Astrocyte (in vitro differentiated cells and primary cell): Measurements from ENCODE around the gene RHO. TPM values are rescaled to one million over a fixed set of nuclear protein-coding genes. Genes with fewer than 3 reads are reported as not detected.
"Not testable (repeated sequence)": the region's sequence is repeated elsewhere in the genome, so short reads cannot be mapped to it uniquely, and the experiment has no call there.

Source experiments
- DNase-seq: peaks from one replicate; pipeline ENCODE4 v3.0.0-alpha.2; 2010; ENCODE audit warnings: low read depth
- FAIRE-seq: peaks from 2 replicates; lab custom pipeline; 2011; peaks lifted over from hg19 to GRCh38; lab: Jason Lieb, UNC
- H2AFZ ChIP-seq: 2 replicates; pipeline ENCODE4 v1.6.0; 2012; ENCODE audit warnings: low read depth, low read length, inconsistent platforms
- H3K27ac ChIP-seq: 2 replicates; pipeline ENCODE4 v1.5.1; 2011; ENCODE audit warnings: low read depth, low read length, inconsistent platforms
- H3K27me3 ChIP-seq: 2 replicates; pipeline ENCODE4 v1.6.0; 2011; ENCODE audit warnings: low read length, inconsistent platforms; ENCODE audit not compliant: insufficient read depth
- H3K36me3 ChIP-seq: 2 replicates; pipeline ENCODE4 v1.5.1; 2011; ENCODE audit warnings: low read length, inconsistent platforms; ENCODE audit not compliant: insufficient read depth
- H3K4me1 ChIP-seq: 2 replicates; pipeline ENCODE4 v1.5.1; 2011; ENCODE audit warnings: low read length, inconsistent platforms; ENCODE audit not compliant: insufficient read depth
- H3K4me2 ChIP-seq: 2 replicates; pipeline ENCODE4 v1.6.0; 2012; ENCODE audit warnings: low read length, inconsistent platforms
- H3K4me3 ChIP-seq: 2 replicates; pipeline ENCODE4 v1.5.1; 2011; ENCODE audit warnings: low read depth, mild to moderate bottlenecking, low read length, inconsistent platforms; ENCODE audit not compliant: insufficient read depth
- H3K79me2 ChIP-seq: 2 replicates; pipeline ENCODE4 v1.6.0; 2012; ENCODE audit warnings: mild to moderate bottlenecking, low read length, inconsistent platforms; ENCODE audit not compliant: insufficient read depth
- H3K9ac ChIP-seq: 2 replicates; pipeline ENCODE4 v1.6.0; 2012; ENCODE audit warnings: mild to moderate bottlenecking, low read length, inconsistent platforms
- H3K9me3 ChIP-seq: 2 replicates; pipeline ENCODE4 v1.5.1; 2012; ENCODE audit warnings: low read depth, mild to moderate bottlenecking, low read length, inconsistent platforms; ENCODE audit not compliant: insufficient read depth
- H4K20me1 ChIP-seq: 2 replicates; pipeline ENCODE4 v1.6.0; 2012; ENCODE audit warnings: low read length, inconsistent platforms; ENCODE audit not compliant: insufficient read depth
- H3K27ac Mint-ChIP-seq: one replicate; pipeline ENCODE4 v1.8.0; 2021; ENCODE audit warnings: mild to moderate bottlenecking, mixed read lengths; ENCODE audit not compliant: unreplicated experiment
- H3K27me3 Mint-ChIP-seq: one replicate; pipeline ENCODE4 v1.8.0; 2021; ENCODE audit warnings: low read depth, mixed read lengths; ENCODE audit not compliant: unreplicated experiment
- H3K36me3 Mint-ChIP-seq: one replicate; pipeline ENCODE4 v1.8.0; 2021; ENCODE audit warnings: low read depth, mixed read lengths; ENCODE audit not compliant: unreplicated experiment
- H3K4me1 Mint-ChIP-seq: one replicate; pipeline ENCODE4 v1.8.0; 2021; ENCODE audit warnings: low read depth, mixed read lengths; ENCODE audit not compliant: unreplicated experiment
- H3K4me3 Mint-ChIP-seq: one replicate; pipeline ENCODE4 v1.8.0; 2021; ENCODE audit warnings: mild to moderate bottlenecking, moderate library complexity, mixed read lengths; ENCODE audit not compliant: unreplicated experiment
- H3K9me3 Mint-ChIP-seq: one replicate; pipeline ENCODE4 v1.8.0; 2021; ENCODE audit warnings: mild to moderate bottlenecking, mixed read lengths; ENCODE audit not compliant: unreplicated experiment
- CTCF ChIP-seq: IDR thresholded peaks from 2 replicates; pipeline ENCODE4 v1.5.1; 2011; ENCODE audit warnings: low read depth, mild to moderate bottlenecking, inconsistent platforms, low read length, moderate library complexity; ENCODE audit not compliant: insufficient read depth
- EZH2 ChIP-seq: IDR thresholded peaks from 2 replicates; pipeline ENCODE4 v1.6.1; 2012; ENCODE audit warnings: mild to moderate bottlenecking, low read length, inconsistent platforms; ENCODE audit not compliant: insufficient read depth
- total RNA-seq: library from RNA; stranded (reverse); gene quantifications from 2 replicates; pipeline ENCODE4 v1.2.1, GENCODE V29; 2021

RHO gene
- total RNA-seq, 1 donor from 2014 or later: not detected

- Histone ChIP-seq H3K4me2 (no peak overlapping the region), H3K4me3 (no peak overlapping the region), H3K9ac (no peak overlapping the region), H3K79me2 (no peaks in the 10 kb centered on the region), H3K27me3 (no peaks in the 10 kb centered on the region), H4K20me1 (no peaks in the 10 kb centered on the region), H3K4me1 (no peaks in the 10 kb centered on the region), H2AFZ (no peak overlapping the region), H3K9me3 (no peaks in the 10 kb centered on the region), H3K36me3 (no peaks in the 10 kb centered on the region), H3K27ac (no peak overlapping the region)
- no peak overlapping the region for H3K27ac Mint-ChIP-seq
- no peaks in the 10 kb centered on the region for H3K9me3 Mint-ChIP-seq
- no peak overlapping the region for H3K4me3 Mint-ChIP-seq
- peaks cover 6% of the 10 kb centered on the region for H3K4me1 Mint-ChIP-seq
- no peak for DNase-seq
- FAIRE-seq: no peak
- no peak for TF ChIP-seq CTCF
- no peak for TF ChIP-seq EZH2
- peaks cover 4% of the 10 kb centered on the region for H3K27me3 Mint-ChIP-seq
- H3K36me3 Mint-ChIP-seq: no peaks in the 10 kb centered on the region
Measured at GRCh38 chr3:129543999-129544398, 15.6 kb downstream of the RHO start.

GRCh38 chr3:129545951-129546350 is 17.5 kb downstream of the RHO start:
- not testable (repeated sequence) for H3K36me3 Mint-ChIP-seq, H3K4me2 ChIP-seq, H3K36me3 ChIP-seq, H3K9me3 ChIP-seq, H3K9ac ChIP-seq, H3K4me1 ChIP-seq, DNase-seq, H3K4me3 ChIP-seq, FAIRE-seq, H3K4me3 Mint-ChIP-seq, H3K27ac Mint-ChIP-seq, H4K20me1 ChIP-seq, H3K27me3 ChIP-seq, H3K27me3 Mint-ChIP-seq, H2AFZ ChIP-seq, H3K79me2 ChIP-seq, H3K9me3 Mint-ChIP-seq, H3K27ac ChIP-seq
- peaks cover 11% of the 10 kb centered on the region for H3K4me1 Mint-ChIP-seq

- H3K36me3 Mint-ChIP-seq: peaks cover 4% of the 10 kb centered on the region
- Histone ChIP-seq H3K36me3 (no peaks in the 10 kb centered on the region), H3K4me3 (no peak overlapping the region), H3K9me3 (no peaks in the 10 kb centered on the region), H3K4me2 (no peak overlapping the region), H2AFZ (no peak overlapping the region), H3K4me1 (peaks cover 4% of the 10 kb centered on the region), H3K79me2 (no peaks in the 10 kb centered on the region), H3K9ac (no peak overlapping the region), H3K27me3 (no peaks in the 10 kb centered on the region), H3K27ac (no peak overlapping the region), H4K20me1 (no peaks in the 10 kb centered on the region)
- TF ChIP-seq CTCF (no peak), EZH2 (no peak)
- DNase-seq (no peak), FAIRE-seq (no peak)
- no peaks in the 10 kb centered on the region for H3K9me3 Mint-ChIP-seq
- H3K27me3 Mint-ChIP-seq: peaks cover 4% of the 10 kb centered on the region
- H3K4me3 Mint-ChIP-seq: no peak overlapping the region
- peaks cover 15% of the 10 kb centered on the region for H3K4me1 Mint-ChIP-seq
- H3K27ac Mint-ChIP-seq: no peak overlapping the region
Measured at GRCh38 chr3:129547241-129547640, 18.8 kb downstream of the RHO start.
